Measurements from ENCODE around the gene DGKQ. TPM values are rescaled to one million over a fixed set of nuclear protein-coding genes. Genes with fewer than 3 reads are reported as not detected.

DGKQ gene
- polyA plus RNA-seq, 1 donor = 6.5 TPM

GRCh38 chr4:961351-962230 lies 11.8 kb downstream of the DGKQ start:
- no peak for DNase-seq

GRCh38 chr4:960636-961350 lies 12.6 kb downstream of the DGKQ start:
- no peak for DNase-seq

- DNase-seq = no peak
These were observed 13.2 kb downstream of the DGKQ start for GRCh38 chr4:960140-960635.

- DNase-seq = no peak
These were observed 13.8 kb downstream of the DGKQ start for GRCh38 chr4:959338-960139.

GRCh38 chr4:958696-959337 lies 14.6 kb downstream of the DGKQ start:
- DNase-seq = no peak

GRCh38 chr4:958314-958665 lies 15.1 kb downstream of the DGKQ start:
- DNase-seq = no peak

- DNase-seq = no peak
These were observed 15.6 kb downstream of the DGKQ start for GRCh38 chr4:957581-958313.

GRCh38 chr4:957231-957580 lies 16.2 kb downstream of the DGKQ start:
- DNase-seq = no peak

GRCh38 chr4:956531-957230 lies 16.7 kb downstream of the DGKQ start:
- DNase-seq = no peak

GRCh38 chr4:955931-956381 lies 17.4 kb downstream of the DGKQ start:
- DNase-seq = no peak

- no peak for DNase-seq
These were observed 18.0 kb downstream of the DGKQ start for GRCh38 chr4:955161-955921.

- no peak for DNase-seq
These were observed 19.0 kb downstream of the DGKQ start for GRCh38 chr4:954211-955020.

GRCh38 chr4:953574-953915 lies 19.8 kb downstream of the DGKQ start:
- no peak for DNase-seq

GRCh38 chr4:952881-953573 lies 20.3 kb downstream of the DGKQ start:
- DNase-seq = no peak

- no peak for DNase-seq
These were observed 21.5 kb downstream of the DGKQ start for GRCh38 chr4:951594-952468.

GRCh38 chr4:951186-951585 lies 22.2 kb downstream of the DGKQ start:
- no peak for DNase-seq

GRCh38 chr4:950136-951020 lies 23.0 kb downstream of the DGKQ start:
- no peak for DNase-seq

All from hindlimb muscle (tissue), 1 donor.